GM19239 (cell line): ENCODE results near the gene MIA.
"Not testable (repeated sequence)": the region's sequence is repeated elsewhere in the genome, so short reads cannot be mapped to it uniquely, and the experiment has no call there.

Source experiments
- DNase-seq: peaks from one replicate; pipeline ENCODE4 v3.0.0; 2011; ENCODE audit warnings: low spot score; ENCODE audit not compliant: insufficient read length
- FAIRE-seq: peaks from 2 replicates; lab custom pipeline; 2011; peaks lifted over from hg19 to GRCh38; lab: Jason Lieb, UNC

MIA gene

DNA sequence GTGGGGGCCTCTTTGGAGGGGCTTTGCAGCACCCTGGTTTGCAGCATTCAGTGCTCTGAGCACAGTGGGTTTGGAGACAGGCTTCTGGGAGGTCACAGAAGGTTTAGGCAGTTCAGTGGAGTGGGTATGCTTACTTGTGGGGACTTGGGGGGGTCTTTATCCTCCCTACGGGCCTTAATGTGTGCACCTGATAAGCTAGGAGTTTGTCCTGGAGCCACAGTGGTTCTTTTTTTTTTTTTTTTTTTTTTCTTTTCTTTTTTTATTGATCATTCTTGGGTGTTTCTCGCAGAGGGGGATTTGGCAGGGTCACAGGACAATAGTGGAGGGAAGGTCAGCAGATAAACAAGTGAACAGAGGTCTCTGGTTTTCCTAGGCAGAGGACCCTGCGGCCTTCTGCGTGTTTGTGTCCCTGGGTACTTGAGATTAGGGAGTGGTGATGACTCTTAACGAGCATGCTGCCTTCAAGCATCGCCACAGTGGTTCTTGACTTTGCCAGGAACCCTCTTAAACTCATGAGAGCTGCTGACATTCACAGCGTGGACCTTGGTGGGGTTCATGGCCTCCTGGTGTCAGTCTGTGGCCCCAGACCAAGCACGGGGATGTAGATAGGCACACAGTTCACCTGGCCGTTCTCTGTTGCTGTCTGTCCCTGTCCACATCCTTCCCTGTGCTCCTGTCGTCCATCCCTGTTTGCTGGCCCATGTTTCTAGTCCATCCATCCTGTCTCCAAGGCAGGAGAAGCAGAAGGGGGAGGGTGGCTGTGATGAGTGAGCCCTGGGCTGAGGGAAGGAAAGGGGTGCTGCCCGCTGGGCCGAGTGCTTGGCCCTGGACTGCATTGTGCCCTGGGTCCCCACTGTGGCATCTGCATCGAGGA, 26.3 kb downstream of the MIA start:
- FAIRE-seq = no peak
- no peak for DNase-seq

DNA sequence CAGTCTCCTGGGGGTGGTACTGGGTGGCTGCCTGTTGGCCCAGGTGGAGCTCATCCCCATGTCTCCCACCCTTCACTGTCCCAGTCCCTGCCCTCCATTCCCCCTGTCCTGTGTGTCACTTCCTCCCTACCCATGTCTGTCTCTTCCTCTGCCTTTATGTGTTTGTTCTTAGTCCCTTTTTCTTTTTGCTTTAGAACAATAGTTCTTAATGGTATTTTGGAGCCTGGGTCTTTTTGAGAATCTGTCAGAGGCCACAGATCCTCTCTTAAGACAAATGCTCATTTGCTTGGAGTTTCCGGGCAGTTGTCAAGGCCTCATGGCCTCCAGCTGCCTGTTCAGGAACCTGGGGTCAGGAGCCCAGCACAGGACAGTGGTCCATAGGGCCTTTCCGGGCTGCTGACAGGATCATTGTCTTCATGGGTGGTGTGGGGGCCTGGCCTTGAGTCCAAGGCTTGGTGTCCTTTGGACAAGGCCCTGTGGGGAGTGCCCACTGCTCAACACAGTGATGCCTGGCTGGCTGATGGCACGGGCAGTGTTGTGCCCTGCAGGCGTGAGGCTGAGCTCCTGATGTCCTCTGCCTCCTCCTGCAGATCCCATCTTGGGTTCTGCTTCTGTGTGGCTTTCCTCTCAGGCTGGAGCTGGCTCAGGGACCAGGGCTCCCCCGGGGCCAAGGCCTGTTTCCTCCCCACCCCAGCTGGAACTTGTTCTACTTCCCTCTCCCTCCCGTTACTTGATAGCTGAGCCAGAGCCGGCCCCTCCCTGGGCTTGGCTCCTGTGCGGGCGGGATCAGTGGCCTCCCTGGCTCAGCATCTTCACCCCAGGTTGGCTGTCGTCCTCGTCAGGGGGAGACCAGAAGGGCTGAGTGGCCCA, 27.2 kb downstream of the MIA start:
- DNase-seq = no peak
- no peak for FAIRE-seq

DNA sequence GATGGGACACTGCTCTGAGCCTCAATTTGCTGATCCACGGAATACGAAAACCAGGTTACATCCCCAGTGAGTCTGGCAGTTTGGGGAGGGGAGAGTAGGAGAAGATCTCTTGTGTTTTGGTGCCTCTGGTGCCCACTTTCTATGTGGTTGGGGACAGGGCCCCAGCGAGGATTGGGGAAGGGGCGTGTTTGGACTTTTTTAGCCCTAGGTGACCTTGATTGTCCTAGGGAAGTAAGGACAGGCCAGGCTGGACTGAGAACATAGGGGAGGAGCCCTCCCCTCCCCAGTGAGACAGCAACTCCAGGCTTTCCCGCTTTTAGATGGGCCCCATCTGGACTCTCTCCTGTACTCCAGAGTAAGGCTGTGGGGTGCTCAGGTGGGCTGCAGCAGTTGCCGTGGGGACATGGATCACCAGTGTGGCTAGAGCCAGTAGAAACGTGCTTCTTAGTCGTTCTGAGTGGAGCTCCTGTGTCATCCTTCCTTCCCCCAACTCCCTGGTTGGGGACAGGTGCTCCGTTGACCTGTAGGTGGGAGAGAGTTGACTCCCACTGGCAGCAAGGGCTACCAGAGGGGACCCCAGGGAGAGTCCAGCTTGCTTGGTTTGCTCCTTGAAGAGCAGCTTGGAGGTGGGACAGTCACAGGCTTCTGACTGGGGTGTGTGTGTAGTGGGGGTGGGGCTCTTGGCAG, 28.0 kb downstream of the MIA start:
- FAIRE-seq = peak; percentile 28
- DNase-seq = no peak

DNA sequence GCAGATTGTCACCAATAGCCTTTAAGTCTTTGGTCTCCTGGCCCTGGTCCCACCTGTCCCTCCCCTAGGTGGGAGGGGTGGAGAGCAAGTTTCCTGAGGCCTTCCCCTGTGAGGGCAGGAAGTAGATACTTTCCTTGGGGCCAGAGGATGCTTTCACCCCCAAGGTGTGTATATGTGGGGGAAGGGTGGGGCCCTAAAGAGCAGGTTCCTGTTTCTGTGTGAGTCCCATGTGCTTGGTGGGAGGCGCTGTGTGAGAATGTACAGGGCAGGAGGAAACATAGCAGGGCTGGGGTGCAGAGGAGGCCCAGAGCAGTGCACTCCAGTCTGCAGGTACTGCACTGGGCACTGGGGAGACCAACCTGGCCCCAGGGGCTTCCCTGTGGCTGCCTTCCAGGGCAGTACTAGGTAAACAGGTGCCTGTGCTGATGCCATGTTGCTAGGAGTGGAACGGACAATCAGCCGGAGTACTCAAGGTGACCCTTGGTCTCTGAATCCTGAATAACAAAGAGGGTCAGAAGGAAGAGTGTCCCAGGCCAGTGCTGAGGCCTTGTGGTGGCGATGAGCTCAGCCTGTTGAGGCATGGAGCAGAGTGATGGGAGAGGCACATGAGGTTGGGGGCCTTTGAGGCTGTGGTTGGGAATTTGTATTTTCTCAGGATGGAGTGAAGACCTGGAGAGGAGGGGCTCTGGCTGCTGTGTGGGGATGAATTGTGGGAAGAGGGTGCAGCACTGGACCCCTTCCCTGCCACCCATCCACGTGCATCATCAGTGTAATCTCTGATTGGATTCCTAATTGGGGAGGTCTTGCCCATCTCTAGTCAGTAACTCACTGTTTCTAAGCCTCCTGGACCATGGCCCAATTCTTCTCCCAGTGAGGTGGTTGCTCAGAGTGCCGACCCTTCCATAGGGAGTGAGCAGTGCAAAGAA, 28.8 kb downstream of the MIA start:
- FAIRE-seq (peak; percentile 93), DNase-seq (peak; percentile 32)

DNA sequence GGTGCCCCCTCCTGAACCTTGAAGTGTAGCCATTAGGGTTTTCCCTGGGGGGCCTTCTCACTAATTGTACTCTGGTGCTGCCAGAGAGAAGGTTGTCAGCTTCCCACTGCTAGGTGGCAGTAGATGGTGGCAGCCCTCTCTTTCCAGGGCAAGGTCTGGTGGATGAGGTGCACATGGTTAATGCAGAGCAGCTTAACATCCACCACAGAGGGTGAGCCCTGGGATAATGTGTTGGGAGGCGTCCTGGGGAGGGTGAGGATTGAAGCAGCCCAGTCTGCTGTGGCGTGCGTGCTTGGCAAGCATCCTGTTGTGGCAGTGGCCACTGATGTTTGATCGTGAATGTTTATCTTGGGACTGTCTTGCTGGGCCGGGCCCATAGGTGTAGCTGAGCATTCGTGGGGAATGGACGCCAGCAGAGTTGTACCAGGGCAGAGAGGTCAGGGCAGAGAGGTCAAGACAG, 29.5 kb downstream of the MIA start:
- no peak for DNase-seq
- no peak for FAIRE-seq

DNA sequence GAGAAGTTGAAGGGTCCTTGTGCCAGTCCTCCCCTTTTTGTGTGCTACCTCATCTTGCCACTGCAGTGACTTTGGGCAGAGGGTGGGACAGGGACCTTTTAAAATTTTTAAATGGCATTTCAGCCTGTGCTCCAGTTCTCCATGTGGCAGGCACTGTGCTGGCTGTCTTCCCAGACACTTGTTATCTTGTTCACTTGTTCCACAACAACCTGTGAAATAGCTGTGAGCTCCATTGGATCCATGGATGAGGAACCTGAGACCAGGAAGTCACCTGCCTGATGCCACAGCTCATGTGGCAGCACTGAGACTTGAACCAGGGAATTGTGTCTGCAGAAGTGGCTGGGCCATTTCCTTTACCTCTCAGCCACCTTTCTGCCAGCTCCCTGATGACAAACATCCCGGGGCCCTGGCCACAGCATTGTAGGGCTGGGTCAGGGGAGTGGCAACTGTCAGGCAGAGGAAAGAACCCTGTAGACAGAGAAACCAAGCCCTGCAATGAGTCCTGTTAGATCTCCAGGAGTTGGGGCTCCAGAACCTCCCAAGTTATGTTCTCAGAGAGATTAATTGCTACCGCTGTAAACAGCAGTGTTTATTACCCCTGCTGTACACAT, 30.0 kb downstream of the MIA start:
- FAIRE-seq = no peak
- no peak for DNase-seq

DNA sequence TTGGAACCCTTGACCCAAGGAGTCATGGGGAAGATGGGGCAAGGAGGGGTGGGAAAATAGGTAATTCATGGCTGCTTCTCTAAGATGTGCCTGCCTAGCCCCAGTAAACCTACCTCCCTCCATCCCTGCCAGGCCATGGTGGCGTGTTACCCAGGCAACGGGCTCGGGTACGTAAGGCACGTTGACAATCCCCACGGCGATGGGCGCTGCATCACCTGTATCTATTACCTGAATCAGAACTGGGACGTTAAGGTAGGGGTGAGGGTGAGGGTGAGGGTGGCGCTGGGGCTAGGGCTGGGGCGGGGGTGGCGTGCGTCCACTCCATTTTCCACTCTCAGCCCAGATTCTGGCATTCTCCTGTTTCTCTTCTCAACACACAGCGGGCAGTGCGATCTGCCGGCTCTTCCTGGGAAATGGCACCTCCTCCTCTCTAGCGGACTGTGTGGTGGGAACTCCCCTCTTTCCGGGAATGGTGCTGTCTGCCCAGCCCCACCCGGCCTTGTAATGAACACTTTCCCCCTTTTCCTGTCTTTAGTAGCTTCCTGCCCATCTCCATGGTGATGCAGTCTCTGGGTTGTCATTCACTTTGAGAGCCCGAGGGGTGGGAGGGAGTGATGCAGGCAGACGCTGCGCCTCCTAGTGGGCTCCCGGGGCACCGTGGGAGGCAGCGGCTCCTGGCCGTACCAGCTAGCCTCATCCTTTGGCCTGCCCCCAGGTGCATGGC, 31.3 kb downstream of the MIA start:
- FAIRE-seq (peak; percentile 66), DNase-seq (peak; percentile 75)

DNA sequence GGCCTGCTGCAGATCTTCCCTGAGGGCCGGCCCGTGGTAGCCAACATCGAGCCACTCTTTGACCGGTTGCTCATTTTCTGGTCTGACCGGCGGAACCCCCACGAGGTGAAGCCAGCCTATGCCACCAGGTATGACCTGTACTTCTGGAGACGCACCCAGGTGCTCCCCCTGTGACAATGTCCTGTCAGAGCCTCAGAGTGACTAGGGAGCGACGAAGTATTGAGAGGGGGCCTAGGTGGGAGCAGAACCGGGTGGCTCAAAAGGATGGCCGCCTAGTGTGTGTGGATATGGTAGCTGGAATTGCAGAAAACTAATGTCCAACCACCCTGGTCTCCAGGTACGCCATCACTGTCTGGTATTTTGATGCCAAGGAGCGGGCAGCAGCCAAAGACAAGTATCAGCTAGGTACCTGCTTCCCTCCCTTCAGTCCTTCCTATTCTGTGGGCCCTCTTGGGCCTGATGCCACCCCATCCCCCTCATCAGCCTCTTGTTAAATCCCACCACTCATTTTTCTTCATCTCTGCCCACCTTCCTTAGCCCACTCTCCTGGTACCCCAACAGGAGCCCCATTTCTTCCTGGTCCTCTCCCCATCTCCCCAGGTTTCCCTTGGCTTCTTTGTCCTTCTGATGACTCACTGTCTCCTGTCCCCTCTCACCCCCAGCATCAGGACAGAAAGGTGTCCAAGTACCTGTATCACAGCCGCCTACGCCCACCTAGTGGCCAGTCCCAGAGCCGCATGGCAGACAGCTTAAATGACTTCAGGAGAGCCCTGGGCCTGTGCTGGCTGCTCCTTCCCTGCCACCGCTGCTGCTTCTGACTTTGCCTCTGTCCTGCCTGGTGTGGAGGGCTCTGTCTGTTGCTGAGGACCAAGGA, 32.1 kb downstream of the MIA start:
- DNase-seq = no peak
- FAIRE-seq = no peak

DNA sequence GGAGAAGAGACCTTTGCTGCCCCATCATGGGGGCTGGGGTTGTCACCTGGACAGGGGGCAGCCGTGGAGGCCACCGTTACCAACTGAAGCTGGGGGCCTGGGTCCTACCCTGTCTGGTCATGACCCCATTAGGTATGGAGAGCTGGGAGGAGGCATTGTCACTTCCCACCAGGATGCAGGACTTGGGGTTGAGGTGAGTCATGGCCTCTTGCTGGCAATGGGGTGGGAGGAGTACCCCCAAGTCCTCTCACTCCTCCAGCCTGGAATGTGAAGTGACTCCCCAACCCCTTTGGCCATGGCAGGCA, 32.7 kb downstream of the MIA start:
- no peak for FAIRE-seq

DNA sequence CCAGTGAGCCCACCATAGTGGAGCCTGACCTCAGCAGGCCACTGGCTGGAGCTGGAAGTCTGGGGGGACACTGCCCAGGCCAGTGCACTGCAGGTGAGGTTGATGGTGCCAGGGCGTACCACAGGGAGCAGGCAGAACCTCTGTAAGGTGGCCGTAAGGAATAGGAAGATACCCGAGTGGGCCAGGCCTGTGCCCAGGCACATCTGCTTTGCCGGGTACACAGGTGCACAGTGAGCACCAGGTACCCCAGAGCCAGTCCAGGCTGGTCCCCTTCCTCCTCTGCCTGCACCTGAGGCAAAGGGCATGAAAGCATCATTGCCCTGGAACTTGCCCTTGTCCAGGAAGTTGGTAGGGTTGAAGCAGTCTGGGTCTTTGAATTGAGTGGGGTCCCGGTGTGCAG, 33.2 kb downstream of the MIA start:
- FAIRE-seq (no peak), DNase-seq (no peak)

More for the DNA sequence above, 32.7 kb downstream of the MIA start:
- DNase-seq = no peak

DNA sequence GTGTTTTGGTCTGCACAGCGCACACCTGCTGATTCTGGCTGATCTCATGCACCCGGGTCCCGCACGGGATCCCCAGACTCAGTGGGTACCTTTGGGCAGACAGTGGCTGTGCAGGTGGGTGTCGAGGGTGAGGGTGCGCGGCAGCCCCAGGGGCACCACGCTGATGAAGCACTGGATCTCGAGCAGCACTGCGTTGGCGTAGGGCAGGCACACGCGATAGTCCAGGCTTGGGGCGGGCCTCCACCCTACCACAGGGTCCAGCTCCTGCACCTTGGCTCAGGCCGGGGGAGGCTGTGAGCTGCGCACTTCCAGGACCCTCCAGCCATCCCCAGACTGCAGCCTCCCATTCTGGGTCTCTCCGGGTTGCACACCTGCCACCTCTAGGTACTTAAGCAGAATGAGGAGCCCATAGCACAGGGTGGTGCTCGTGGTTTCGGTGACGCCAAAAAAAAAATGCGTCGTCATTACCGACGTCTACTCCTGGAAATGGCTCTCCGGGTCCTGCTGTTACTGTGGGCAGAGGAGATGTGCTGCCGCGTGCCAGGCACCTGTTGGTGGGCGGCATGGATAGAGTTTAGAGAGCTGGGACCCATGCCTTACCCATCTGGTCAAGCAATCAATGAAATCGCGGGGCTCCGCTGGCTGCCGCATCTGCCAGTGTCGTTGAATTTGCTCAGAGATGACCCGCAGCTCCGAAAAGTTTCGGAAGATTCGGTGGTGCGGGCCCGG, 34.2 kb downstream of the MIA start:
- no peak for FAIRE-seq

DNA sequence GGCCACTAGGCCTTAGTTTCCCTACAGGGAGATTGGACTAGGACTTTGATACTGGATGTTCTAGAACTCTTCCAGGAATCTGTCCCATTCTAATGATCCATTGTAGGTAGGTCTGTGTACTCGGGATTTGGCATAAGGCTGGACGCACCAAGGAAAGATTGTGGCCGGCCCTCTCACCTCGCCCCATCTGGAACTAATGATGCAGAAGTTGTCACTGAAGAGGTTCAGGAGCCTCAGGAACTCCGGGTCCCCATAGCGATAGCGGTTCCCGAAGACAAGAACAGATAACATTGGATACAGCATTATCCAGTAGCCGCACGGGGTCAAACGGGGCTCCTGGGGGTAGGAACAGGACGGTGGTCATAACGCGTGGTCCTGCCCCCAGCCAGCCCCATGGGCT, 34.8 kb downstream of the MIA start:
- DNase-seq = no peak
- FAIRE-seq = no peak

More for the DNA sequence above, 34.2 kb downstream of the MIA start:
- no peak for DNase-seq

DNA sequence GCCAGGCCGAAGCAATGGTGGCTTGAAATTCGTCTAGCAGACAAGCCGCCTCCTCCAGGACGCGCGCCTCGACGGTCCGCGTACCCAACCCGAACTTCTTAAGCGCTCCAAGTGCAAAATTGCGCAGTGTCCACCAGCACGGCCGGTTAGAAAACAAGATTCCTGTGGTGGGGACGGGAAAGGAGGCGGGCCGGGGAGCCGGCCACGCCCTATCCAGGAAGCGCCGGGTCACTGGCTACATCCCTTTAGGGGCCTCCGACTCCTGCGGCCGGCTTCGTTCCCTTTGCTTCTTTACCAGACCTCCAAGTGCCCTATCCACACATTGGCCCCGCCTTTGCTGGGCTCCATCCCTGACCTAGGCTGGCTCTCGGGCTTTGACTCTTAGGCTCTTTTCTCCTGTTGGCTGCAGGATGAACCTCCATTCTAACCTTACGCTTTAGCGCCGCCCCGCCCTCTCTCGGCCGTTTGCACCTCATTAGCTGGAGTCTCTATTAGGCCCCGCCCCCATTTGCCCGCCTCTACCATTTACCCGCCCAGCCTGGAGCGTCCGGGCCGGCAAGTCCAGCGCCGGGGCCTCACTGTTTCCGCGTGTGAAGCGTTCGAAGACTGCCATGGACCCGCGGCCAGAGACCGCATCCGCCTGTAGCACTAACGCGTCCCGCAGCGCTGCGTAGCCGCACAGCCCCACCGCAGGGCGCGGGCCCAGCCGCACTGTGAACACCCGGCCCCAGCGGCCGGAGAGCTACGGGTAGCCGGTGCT, 35.5 kb downstream of the MIA start:
- not testable (repeated sequence) for DNase-seq
- FAIRE-seq = peak; percentile 84

DNA sequence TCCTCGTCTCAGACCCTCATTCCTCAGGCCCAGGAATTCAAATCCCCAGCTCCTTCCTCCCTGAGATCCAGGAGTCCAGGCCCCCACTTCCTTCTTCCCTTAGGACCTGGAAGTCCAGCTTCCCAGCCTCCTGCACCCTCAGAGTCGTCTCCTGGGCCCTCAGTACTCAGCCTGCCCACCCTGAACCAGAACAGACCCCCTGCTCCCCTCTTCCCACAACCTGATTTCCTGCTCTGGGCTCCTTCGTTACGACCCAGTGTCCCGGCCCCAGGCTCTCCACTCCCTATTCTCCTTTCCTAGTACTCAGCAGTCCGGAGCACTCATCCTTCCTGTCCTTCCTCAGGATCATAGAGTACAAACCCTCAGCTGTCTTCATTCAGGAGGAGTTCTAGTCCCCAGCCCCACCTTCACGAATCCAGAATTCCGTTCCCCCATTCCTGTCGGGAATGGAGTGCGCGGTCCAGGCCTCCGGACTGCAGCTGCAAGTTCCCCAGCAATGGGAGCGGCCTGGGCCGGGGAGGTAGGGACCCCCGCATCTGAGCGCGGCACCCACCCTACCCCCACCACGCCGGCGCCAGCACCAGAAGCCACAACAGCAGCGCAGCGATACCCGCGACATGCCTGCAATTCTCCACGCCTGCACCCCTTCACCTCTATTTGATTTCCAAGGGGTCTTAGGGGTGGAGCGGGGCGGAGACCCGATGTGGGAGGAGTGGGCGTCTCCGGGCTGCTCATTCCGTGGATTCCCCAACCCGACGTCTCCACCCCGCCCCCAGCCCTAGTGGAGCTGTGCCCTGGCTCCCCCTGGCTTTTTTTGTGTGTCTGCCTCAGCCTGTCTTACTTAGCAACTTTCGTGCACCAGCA, 36.4 kb downstream of the MIA start:
- FAIRE-seq = no peak
- no peak for DNase-seq

DNA sequence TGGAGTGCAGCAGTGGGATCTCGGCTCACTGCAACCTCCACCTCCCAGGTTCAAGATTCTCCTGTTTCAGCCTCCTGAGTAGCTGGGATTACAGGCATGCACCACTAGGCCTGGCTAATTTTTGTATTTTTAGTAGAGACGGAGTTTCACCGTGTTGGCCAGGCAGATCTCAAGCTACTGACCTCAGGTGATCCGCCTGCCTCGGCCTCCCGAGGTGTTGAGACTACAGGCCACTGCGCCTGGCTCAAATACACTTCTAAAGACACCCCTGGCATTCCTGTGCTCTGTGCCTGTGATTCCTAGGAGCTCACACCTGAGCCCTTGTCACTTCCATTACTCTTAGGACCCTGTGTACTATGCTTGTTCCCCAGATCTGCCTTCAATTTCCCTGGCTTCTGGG, 37.2 kb downstream of the MIA start:
- FAIRE-seq, DNase-seq: not testable (repeated sequence)
